ENCODE measurements around the gene PLCH1.

PLCH1 gene

DNA sequence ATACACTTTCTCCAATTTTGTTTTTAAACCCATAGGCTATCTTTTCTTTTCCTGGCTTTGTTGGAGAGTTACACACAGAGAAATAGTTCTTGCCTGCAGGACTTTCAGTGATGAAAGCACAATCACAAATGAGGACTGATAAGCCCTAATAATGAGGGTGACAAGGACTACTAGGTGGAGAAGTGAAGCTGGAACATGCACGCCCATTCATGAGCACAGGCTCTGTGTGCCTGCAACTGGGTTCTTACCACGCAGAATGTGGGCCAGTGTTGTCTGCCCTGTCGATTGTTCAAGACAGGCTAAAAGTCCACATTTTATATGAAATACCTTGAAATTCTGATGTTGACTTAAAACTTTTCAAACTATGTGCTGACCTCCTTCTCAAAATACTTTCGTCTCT is 289.1 kb downstream of the PLCH1 start:
- no peak overlapping the region for H3K27ac ChIP-seq
- no peaks in the 10 kb centered on the region for H3K27me3 ChIP-seq (replicated peaks)
- H3K36me3 ChIP-seq (replicated peaks): no peaks in the 10 kb centered on the region
- DNase-seq: no peak
- in situ Hi-C loops (cut with HindIII; ENCODE audit: low pct_ligation_motif_present, low sequenced_read_pairs): no loop called here
- no peak overlapping the region for H3K4me3 ChIP-seq (ENCODE audit: low read depth, low read length)
- TF ChIP-seq, protein P1, sequence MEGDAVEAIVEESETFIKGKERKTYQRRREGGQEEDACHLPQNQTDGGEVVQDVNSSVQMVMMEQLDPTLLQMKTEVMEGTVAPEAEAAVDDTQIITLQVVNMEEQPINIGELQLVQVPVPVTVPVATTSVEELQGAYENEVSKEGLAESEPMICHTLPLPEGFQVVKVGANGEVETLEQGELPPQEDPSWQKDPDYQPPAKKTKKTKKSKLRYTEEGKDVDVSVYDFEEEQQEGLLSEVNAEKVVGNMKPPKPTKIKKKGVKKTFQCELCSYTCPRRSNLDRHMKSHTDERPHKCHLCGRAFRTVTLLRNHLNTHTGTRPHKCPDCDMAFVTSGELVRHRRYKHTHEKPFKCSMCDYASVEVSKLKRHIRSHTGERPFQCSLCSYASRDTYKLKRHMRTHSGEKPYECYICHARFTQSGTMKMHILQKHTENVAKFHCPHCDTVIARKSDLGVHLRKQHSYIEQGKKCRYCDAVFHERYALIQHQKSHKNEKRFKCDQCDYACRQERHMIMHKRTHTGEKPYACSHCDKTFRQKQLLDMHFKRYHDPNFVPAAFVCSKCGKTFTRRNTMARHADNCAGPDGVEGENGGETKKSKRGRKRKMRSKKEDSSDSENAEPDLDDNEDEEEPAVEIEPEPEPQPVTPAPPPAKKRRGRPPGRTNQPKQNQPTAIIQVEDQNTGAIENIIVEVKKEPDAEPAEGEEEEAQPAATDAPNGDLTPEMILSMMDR (IDR thresholded peaks at IDR 0.05; ENCODE audit: low read depth, low read length, missing control alignments): no peak

DNA sequence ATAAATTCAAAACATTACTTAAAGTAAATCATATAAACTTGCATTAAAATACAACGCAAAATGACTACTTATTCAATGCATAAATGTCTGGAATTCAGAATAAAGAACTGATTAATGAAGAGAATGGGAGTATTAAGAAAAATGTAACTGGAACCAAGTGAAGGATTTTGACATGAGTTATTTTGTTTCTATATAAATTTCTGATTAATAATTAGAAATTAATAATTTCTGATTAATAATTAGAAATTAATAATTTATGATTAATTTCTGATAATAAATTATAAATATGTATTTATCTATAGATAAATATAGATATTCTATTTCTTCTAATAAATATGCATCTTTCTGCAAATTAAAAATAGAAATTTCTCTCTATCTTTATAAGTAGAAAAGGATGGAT is 291.4 kb downstream of the PLCH1 start:
- TF ChIP-seq, protein P1 (IDR thresholded peaks at IDR 0.05; ENCODE audit: low read depth, low read length, missing control alignments): no peak
- Histone ChIP-seq H3K4me3 (ENCODE audit: low read depth, low read length) (no peak overlapping the region), H3K27me3 (replicated peaks) (no peaks in the 10 kb centered on the region), H3K27ac (no peak overlapping the region), H3K36me3 (replicated peaks) (no peaks in the 10 kb centered on the region)
- in situ Hi-C loops (cut with HindIII; ENCODE audit: low pct_ligation_motif_present, low sequenced_read_pairs): no loop called here
- no peak for DNase-seq

DNA sequence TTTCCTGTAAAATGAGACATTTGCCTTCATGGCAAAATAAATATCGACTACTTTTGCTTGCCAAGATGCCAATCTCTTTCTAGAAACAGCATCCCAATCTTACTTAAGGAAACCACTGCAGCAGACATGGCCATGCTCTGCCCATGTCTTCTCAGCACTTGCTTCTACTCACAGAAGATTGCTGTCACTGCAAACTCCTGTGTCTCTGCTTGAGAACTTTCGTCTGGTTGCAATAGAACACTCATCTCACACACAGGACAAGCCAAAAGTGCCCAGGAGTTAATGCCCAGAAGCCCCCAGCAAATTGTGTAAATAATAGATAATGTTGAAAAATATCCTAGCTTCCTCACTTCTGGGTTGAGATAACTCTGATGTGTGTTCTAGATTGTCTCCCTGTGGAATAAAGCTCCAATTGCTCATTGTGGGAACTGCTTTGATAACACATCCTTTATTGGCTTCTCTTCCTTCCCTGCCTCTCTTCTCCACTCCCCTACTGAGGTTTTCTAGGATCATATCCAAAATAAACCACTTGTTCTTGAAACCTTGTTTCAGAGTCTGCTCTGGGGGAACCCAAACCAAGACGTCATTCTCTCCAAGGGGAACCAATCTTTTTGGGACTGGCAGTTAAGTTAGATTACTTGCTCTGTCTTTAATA is 295.1 kb downstream of the PLCH1 start:
- no peak for DNase-seq
- TF ChIP-seq, protein P1 (IDR thresholded peaks at IDR 0.05; ENCODE audit: low read depth, low read length, missing control alignments): no peak
- Histone ChIP-seq H3K27me3 (replicated peaks) (no peaks in the 10 kb centered on the region), H3K36me3 (replicated peaks) (no peaks in the 10 kb centered on the region), H3K27ac (no peak overlapping the region), H3K4me3 (ENCODE audit: low read depth, low read length) (no peak overlapping the region)
- in situ Hi-C loops (cut with HindIII; ENCODE audit: low pct_ligation_motif_present, low sequenced_read_pairs): no loop called here

DNA sequence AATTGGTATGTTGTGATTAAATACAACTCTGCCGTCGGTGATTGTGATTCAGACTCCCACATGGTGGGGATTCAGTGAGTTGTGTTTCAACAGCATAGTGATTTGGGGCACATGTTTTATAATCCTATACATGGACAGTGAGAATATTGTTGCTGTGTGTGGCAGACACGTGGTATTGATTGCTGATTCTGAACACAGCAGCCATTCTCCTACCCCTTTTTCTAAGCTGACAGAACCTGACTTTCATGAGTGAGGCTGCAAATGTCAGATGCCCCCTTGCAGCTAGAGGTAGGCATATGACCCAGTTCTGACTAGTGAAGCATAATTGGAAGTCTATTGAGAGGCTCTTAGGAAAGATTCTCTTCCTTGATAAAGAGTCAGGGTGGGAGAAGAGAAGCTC is 296.3 kb downstream of the PLCH1 start:
- in situ Hi-C loops (cut with HindIII; ENCODE audit: low pct_ligation_motif_present, low sequenced_read_pairs): no loop called here
- Histone ChIP-seq H3K4me3 (ENCODE audit: low read depth, low read length) (no peak overlapping the region), H3K27ac (no peak overlapping the region), H3K36me3 (replicated peaks) (no peaks in the 10 kb centered on the region), H3K27me3 (replicated peaks) (no peaks in the 10 kb centered on the region)
- no peak for DNase-seq
- TF ChIP-seq, protein P1 (IDR thresholded peaks at IDR 0.05; ENCODE audit: low read depth, low read length, missing control alignments): no peak

DNA sequence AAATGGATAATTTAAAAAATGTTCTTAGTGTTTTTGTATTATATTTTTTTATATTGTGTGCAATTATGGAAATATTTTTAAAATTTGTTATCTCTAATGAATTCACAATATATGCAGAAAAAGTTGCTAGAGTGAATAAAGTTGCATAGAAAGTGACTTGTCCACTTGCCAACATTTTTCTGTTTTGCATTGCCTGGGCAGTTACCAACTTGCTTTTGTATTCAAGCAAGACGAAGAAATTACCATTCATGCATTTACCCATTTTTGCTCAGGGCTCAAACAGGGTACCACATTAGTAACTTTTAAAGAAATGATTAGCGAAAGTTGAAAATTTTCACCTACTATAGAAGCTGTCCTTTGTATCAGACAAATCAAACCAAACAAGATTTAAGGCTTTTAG is 298.5 kb downstream of the PLCH1 start:
- no peak overlapping the region for H3K4me3 ChIP-seq (ENCODE audit: low read depth, low read length)
- H3K27me3 ChIP-seq (replicated peaks): no peaks in the 10 kb centered on the region
- no peaks in the 10 kb centered on the region for H3K36me3 ChIP-seq (replicated peaks)
- DNase-seq: no peak
- TF ChIP-seq, protein P1 (IDR thresholded peaks at IDR 0.05; ENCODE audit: low read depth, low read length, missing control alignments): no peak
- H3K27ac ChIP-seq: no peak overlapping the region
- in situ Hi-C loops (cut with HindIII; ENCODE audit: low pct_ligation_motif_present, low sequenced_read_pairs): no loop called here

DNA sequence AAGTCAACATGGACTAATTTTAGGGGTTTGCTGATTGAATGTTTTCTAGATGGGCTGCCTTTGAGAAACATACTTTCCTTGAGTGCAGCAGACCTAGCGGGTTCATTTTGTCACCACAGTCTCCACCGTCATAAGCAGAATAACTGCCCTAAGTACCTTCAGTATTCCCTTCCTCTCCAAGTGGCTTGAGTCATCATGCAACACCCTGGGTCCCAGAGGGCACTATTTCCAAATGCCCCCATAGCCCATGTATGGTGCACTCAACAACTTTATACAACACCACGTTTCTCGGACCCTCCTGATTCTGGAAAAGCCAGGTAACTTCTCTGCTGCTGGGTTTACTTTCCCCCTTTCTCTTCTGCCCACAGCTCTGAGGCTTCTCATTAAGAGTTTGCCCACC is 300.1 kb downstream of the PLCH1 start:
- in situ Hi-C loops (cut with HindIII; ENCODE audit: low pct_ligation_motif_present, low sequenced_read_pairs): no loop called here
- Histone ChIP-seq H3K27me3 (replicated peaks) (no peaks in the 10 kb centered on the region), H3K4me3 (ENCODE audit: low read depth, low read length) (no peak overlapping the region), H3K36me3 (replicated peaks) (no peaks in the 10 kb centered on the region), H3K27ac (no peak overlapping the region)
- TF ChIP-seq, protein P1 (IDR thresholded peaks at IDR 0.05; ENCODE audit: low read depth, low read length, missing control alignments): no peak
- no peak for DNase-seq

All from brain microvascular endothelial cell (primary cell).